HCT116 (cell line): ENCODE results near the gene MYLK4. TPM values are rescaled to one million over a fixed set of nuclear protein-coding genes. Genes with fewer than 3 reads are reported as not detected.

Experiments
- ATAC-seq: fragments of 200-7000 bp; cut with Tn5 transposase; 2 replicates; pipeline ENCODE4 v1.9.1; 2020; ENCODE audit warnings: mild to moderate bottlenecking, moderate library complexity
- BruUV-seq: library from RNA; stranded (reverse); fragments of 400-500 nt; replicated peaks from 2 replicates; lab custom pipeline; 2021; lab: Mats Ljungman, UMichigan
- CTCF ChIA-PET: fragments of 300-600 bp; sonication (Branson Sonifier 250); formaldehyde crosslinking; loops from one replicate; lab custom pipeline; 2021; ENCODE audit warnings: antibody characterized with exemption; lab: Charles Lee
- POLR2A ChIA-PET: fragments of 300-600, 350-600 bp; sonication (Branson Sonifier 250); formaldehyde crosslinking; loops from one replicate; lab custom pipeline; 2021; ENCODE audit warnings: antibody characterized with exemption; lab: Charles Lee
- RAD21 ChIA-PET, 2 experiments: fragments of 300-600 bp; sonication (Branson Sonifier 250); formaldehyde crosslinking; loops; one replicate each; lab custom pipeline; 2023; ENCODE audit warnings: low total read pairs in 2 of 2; ENCODE audit not compliant: uncharacterized antibody in 2 of 2, unreplicated experiment in 2 of 2, low non-redundant PET in 1 of 2; lab: Charles Lee
- DNase-seq: peaks from one replicate; pipeline ENCODE4 v3.0.0-alpha.2; 2010; ENCODE audit warnings: low read depth, low spot score
- H2AFZ ChIP-seq: fragments of 200-600 bp; shearing (Covaris generic), sonication (generic); 2 replicates; pipeline ENCODE4 v1.6.1; 2017; ENCODE audit warnings: low read depth, mixed run types, mixed read lengths, antibody characterized with exemption, low read length; ENCODE audit not compliant: poor library complexity, severe bottlenecking
- H3K27ac ChIP-seq: 2 replicates; pipeline ENCODE4 v1.5.1; 2012; ENCODE audit warnings: low read depth, low read length
- H3K27me3 ChIP-seq: fragments of 200-600 bp; sonication (generic); 2 replicates; pipeline ENCODE4 v1.6.1; 2016; ENCODE audit warnings: mixed run types, low read length, mixed read lengths; ENCODE audit not compliant: insufficient read depth
- H3K36me3 ChIP-seq, 2 experiments: fragments of 200-500 bp in 1 of 2; fragments of 200-600 bp in 1 of 2; sonication (Bioruptor generic) in 1 of 2; sonication (generic) in 1 of 2; 2 replicates each; pipeline versions ENCODE4 v1.5.1 to v1.6.1; 2014 to 2016; ENCODE audit warnings: low read length in 2 of 2, inconsistent platforms in 1 of 2, mixed read lengths in 1 of 2, mixed run types in 1 of 2; ENCODE audit not compliant: insufficient read depth in 2 of 2, control insufficient read depth in 1 of 2
- H3K4me1 ChIP-seq, 2 experiments: fragments of 200-600 bp in 1 of 2; sonication (generic) in 1 of 2; 2 replicates each; pipeline versions ENCODE4 v1.5.1 to v1.6.1; 2012 to 2017; ENCODE audit warnings: low read length in 2 of 2, inconsistent platforms in 1 of 2, mild to moderate bottlenecking in 1 of 2, mixed read lengths in 1 of 2, mixed run types in 1 of 2, moderate library complexity in 1 of 2; ENCODE audit not compliant: insufficient read depth in 2 of 2, control insufficient read depth in 1 of 2
- H3K4me2 ChIP-seq: fragments of 200-600 bp; sonication (generic); 2 replicates; pipeline ENCODE4 v1.6.1; 2017; ENCODE audit warnings: mixed run types, low read length, mixed read lengths
- H3K4me3 ChIP-seq, 2 experiments: fragments of 200-600 bp in 1 of 2; sonication (generic) in 1 of 2; replicated peaks in 1 of 2; 2 replicates each; pipeline ENCODE4 v1.5.1; 2011 to 2016; ENCODE audit warnings: low read length in 2 of 2, control low read depth in 1 of 2, low read depth in 1 of 2, mild to moderate bottlenecking in 1 of 2, mixed read lengths in 1 of 2, mixed run types in 1 of 2
- H3K79me2 ChIP-seq: fragments of 200-600 bp; sonication (generic); 2 replicates; pipeline ENCODE4 v1.6.1; 2017; ENCODE audit warnings: mild to moderate bottlenecking, mixed run types, low read length, moderate library complexity, mixed read lengths; ENCODE audit not compliant: insufficient read depth
- H3K9ac ChIP-seq: fragments of 200-600 bp; sonication (generic); 2 replicates; pipeline ENCODE4 v1.6.1; 2016; ENCODE audit warnings: low read length, mixed read lengths
- H3K9me2 ChIP-seq: fragments of 200-600 bp; sonication (generic), shearing (Covaris generic); 2 replicates; pipeline ENCODE4 v1.6.1; 2017; ENCODE audit warnings: mixed run types, mild to moderate bottlenecking, moderate library complexity; ENCODE audit not compliant: insufficient read depth
- H3K9me3 ChIP-seq, 2 experiments: fragments of 200-500 bp in 1 of 2; fragments of 200-600 bp in 1 of 2; sonication (Bioruptor generic) in 1 of 2; sonication (generic) in 1 of 2; 2 replicates each; pipeline ENCODE4 v1.6.1; 2014 to 2017; ENCODE audit warnings: low read length in 2 of 2, mixed read lengths in 2 of 2, inconsistent platforms in 1 of 2, low read depth in 1 of 2, mild to moderate bottlenecking in 1 of 2, mixed run types in 1 of 2, moderate library complexity in 1 of 2; ENCODE audit not compliant: control insufficient read depth in 1 of 2, insufficient read depth in 1 of 2
- H4K20me1 ChIP-seq: fragments of 200-600 bp; sonication (generic), shearing (Covaris generic); 2 replicates; pipeline ENCODE4 v1.6.1; 2017; ENCODE audit warnings: mixed run types, mild to moderate bottlenecking, moderate library complexity; ENCODE audit not compliant: insufficient read depth
- ELF1 ChIP-seq: IDR thresholded peaks from 2 replicates; pipeline ENCODE4 v1.6.1; 2012; ENCODE audit warnings: low read depth, borderline replicate concordance
- EZH2phosphoT487 ChIP-seq: fragments of 200-600 bp; IDR thresholded peaks from 2 replicates; pipeline ENCODE4 v1.6.1; 2018; ENCODE audit warnings: antibody characterized with exemption, borderline replicate concordance
- JUND ChIP-seq: IDR thresholded peaks from 2 replicates; pipeline ENCODE4 v1.6.1; 2012
- MAX ChIP-seq: IDR thresholded peaks from 2 replicates; pipeline ENCODE4 v1.6.1; 2012
- POLR2A ChIP-seq: IDR thresholded peaks from 2 replicates; pipeline ENCODE4 v1.7.0; 2011; ENCODE audit warnings: borderline replicate concordance; ENCODE audit not compliant: insufficient read depth, insufficient read length; ENCODE audit errors: extremely low read depth
- RAD21 ChIP-seq: IDR thresholded peaks from 2 replicates; pipeline ENCODE4 v1.6.1; 2012; ENCODE audit warnings: low read depth, mild to moderate bottlenecking
- REST ChIP-seq: IDR thresholded peaks from 2 replicates; pipeline ENCODE4 v1.6.1; 2012; ENCODE audit warnings: low read depth
- SRF ChIP-seq: IDR thresholded peaks from 2 replicates; pipeline ENCODE4 v1.6.1; 2012; ENCODE audit warnings: low read depth
- YY1 ChIP-seq: IDR thresholded peaks from 2 replicates; pipeline ENCODE4 v1.6.1; 2011; ENCODE audit warnings: low read length, low read depth, moderate library complexity, mild to moderate bottlenecking; ENCODE audit not compliant: insufficient replicate concordance; ENCODE audit errors: extremely low read depth
- ZFX ChIP-seq: fragments of 450-650 bp; IDR thresholded peaks from 2 replicates; pipeline ENCODE4 v1.6.1; 2017
- ZNF274 ChIP-seq: fragments of 200-500 bp; sonication (Bioruptor generic); IDR thresholded peaks from 2 replicates; pipeline ENCODE4 v1.6.1; 2014; ENCODE audit warnings: mild to moderate bottlenecking, low read depth, low read length, inconsistent platforms
- intact Hi-C: fragments of 100-400 bp; cut with micrococcal nuclease; formaldehyde crosslinking; loops from 2 replicates; pipeline ENCODE4 v1.10.0; 2022
- total RNA-seq: library from RNA; stranded (reverse); gene quantifications from one replicate; pipeline ENCODE4 v1.2.1, GENCODE V29; 2021; ENCODE audit not compliant: unreplicated experiment
- TF ChIP-seq, protein P1 (sequence below): IDR thresholded peaks from 2 replicates; pipeline ENCODE4 v1.6.1; 2011; ENCODE audit warnings: mild to moderate bottlenecking, low read length, moderate library complexity; ENCODE audit not compliant: insufficient replicate concordance; ENCODE audit errors: extremely low read depth

Gene MYLK4
- total RNA-seq, 1 experiment from 2014 or later: 0.27 TPM

- no peak overlapping the region for H2AFZ ChIP-seq
- BruUV-seq: no TSS peak
- H4K20me1 ChIP-seq: no peaks in the 10 kb centered on the region
- ChIA-PET RAD21 (no interaction called here), POLR2A (no interaction called here), CTCF (interaction anchor here (1.6 kb wide), 1 partner anchor 11 kb away, joined by 5 read pairs; no protein-coding TSS in a partner anchor)
- H3K9ac ChIP-seq: no peak overlapping the region
- peaks cover 98% of the 10 kb centered on the region for H3K79me2 ChIP-seq
- DNase-seq (no peak), ATAC-seq (no peak)
- H3K4me3 ChIP-seq: no peak overlapping the region
- H3K4me2 ChIP-seq: no peak overlapping the region
- no peak overlapping the region for H3K27ac ChIP-seq
- no peaks in the 10 kb centered on the region for H3K9me2 ChIP-seq
- H3K27me3 ChIP-seq: no peaks in the 10 kb centered on the region
- no peaks in the 10 kb centered on the region for H3K9me3 ChIP-seq
- H3K36me3 ChIP-seq: peaks cover 49 to 55% of the 10 kb centered on the region in 2 experiments; a peak in 3 of 4 replicates
- H3K4me1 ChIP-seq: no peaks in the 10 kb centered on the region
- no peak for TF ChIP-seq POLR2A
- intact Hi-C loops: no loop called here
These were observed 29.5 kb upstream of the MYLK4 start for GRCh38 chr6:2780102-2780737.

GRCh38 chr6:2777249-2777648 is 26.5 kb upstream of the MYLK4 start:
- POLR2A ChIA-PET: no interaction called here
- BruUV-seq: no TSS peak
- Histone ChIP-seq H3K36me3 (peaks cover 41 to 68% of the 10 kb centered on the region in 2 experiments; a peak in 3 of 4 replicates), H3K4me2 (no peak overlapping the region), H3K9me2 (no peaks in the 10 kb centered on the region), H3K79me2 (peaks cover 99% of the 10 kb centered on the region), H3K4me3 (no peak overlapping the region), H2AFZ (no peak overlapping the region), H3K27me3 (no peaks in the 10 kb centered on the region), H3K27ac (no peak overlapping the region), H4K20me1 (peaks cover 2% of the 10 kb centered on the region; the same call in 1 of the 2 replicates), H3K9ac (no peak overlapping the region), H3K9me3 (no peaks in the 10 kb centered on the region), H3K4me1 (no peaks in the 10 kb centered on the region)
- DNase-seq: no peak
- intact Hi-C loops: no loop called here
- RAD21 ChIA-PET: no interaction called here
- CTCF ChIA-PET: no interaction called here
- no peak for ATAC-seq
- TF ChIP-seq ZNF274 (no peak), SRF (no peak), ELF1 (no peak), JUND (no peak), REST (no peak), YY1 (no peak), POLR2A (no peak), EZH2phosphoT487 (no peak), MAX (no peak), RAD21 (no peak), ZFX (no peak)
- TF ChIP-seq, protein P1, sequence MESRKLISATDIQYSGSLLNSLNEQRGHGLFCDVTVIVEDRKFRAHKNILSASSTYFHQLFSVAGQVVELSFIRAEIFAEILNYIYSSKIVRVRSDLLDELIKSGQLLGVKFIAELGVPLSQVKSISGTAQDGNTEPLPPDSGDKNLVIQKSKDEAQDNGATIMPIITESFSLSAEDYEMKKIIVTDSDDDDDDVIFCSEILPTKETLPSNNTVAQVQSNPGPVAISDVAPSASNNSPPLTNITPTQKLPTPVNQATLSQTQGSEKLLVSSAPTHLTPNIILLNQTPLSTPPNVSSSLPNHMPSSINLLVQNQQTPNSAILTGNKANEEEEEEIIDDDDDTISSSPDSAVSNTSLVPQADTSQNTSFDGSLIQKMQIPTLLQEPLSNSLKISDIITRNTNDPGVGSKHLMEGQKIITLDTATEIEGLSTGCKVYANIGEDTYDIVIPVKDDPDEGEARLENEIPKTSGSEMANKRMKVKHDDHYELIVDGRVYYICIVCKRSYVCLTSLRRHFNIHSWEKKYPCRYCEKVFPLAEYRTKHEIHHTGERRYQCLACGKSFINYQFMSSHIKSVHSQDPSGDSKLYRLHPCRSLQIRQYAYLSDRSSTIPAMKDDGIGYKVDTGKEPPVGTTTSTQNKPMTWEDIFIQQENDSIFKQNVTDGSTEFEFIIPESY: no peak
